HFFc6 (cell line): ENCODE measurements around the gene FAP. TPM values are rescaled to one million over a fixed set of nuclear protein-coding genes. Genes with fewer than 3 reads are reported as not detected.

Experiments used
- DNase-seq: peaks from one replicate; pipeline ENCODE4 v3.0.0-alpha.2; 2018
- H3K27ac Mint-ChIP-seq: 2 replicates; pipeline ENCODE4 v1.8.0; 2020; ENCODE audit warnings: mild to moderate bottlenecking, mixed read lengths
- H3K27me3 Mint-ChIP-seq: 2 replicates; pipeline ENCODE4 v1.8.0; 2021; ENCODE audit warnings: mild to moderate bottlenecking, moderate library complexity, mixed read lengths; ENCODE audit not compliant: insufficient read depth
- H3K36me3 Mint-ChIP-seq: 2 replicates; pipeline ENCODE4 v1.8.0; 2021; ENCODE audit warnings: low read depth, mixed read lengths
- H3K4me1 Mint-ChIP-seq: 2 replicates; pipeline ENCODE4 v1.8.0; 2020; ENCODE audit warnings: low read depth, mixed read lengths
- H3K4me3 Mint-ChIP-seq: 2 replicates; pipeline ENCODE4 v1.8.0; 2020; ENCODE audit warnings: mild to moderate bottlenecking, moderate library complexity, mixed read lengths
- H3K9me3 Mint-ChIP-seq: 2 replicates; pipeline ENCODE4 v1.8.0; 2020; ENCODE audit warnings: mild to moderate bottlenecking, mixed read lengths
- total RNA-seq, 6 experiments: library from RNA; stranded (reverse); fragmentation: NEBNext Ultra II Directional; extraction: Animal tissue kit (Norgen Biotek cat#: 25700); gene quantifications; 2 replicates in 1 of 6; 3 replicates in 5 of 6; pipeline ENCODE4 v1.2.3, GENCODE V29; 2021
- TF ChIP-seq, protein P1 (sequence below): fragments of 200-600 bp; sonication (generic); IDR thresholded peaks from 2 replicates; pipeline ENCODE4 v1.5.0; 2021; ENCODE audit warnings: antibody characterized with exemption, mild to moderate bottlenecking

Gene FAP
- total RNA-seq, 6 experiments from 2014 or later = 62.6 to 101 (median 67.0) TPM

DNA sequence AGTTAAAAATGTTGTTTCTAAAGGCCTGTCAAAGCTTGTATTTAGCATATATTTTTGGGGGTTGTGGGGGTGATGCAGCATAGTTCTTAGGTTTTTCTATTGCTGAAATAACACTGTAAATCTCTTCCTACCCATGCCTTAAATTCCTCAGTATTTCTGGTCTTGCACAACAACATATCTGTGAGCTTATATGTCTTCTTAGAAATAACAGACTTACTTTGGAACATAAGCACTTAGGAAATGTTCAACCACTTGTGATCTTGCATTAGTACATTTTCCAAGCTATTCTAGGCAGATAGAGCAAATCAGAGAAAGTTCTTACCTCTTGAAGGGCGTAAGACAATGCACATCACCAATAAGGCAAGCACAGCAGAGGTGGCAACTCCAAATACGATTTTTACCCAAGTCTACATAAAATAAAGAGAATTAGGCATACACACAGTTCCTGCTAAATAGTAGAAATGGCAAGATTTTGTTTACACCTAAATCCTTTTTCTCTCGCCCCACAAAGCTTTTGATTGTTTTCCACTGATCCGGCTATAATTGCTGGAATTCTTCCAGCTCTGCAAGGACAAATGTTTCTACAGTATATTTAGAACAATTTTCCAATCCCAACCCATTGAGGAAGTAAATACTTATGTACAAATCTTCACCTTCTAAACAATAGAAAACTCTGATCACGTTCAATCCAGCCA is 512 bp downstream of the FAP start:
- Mint-ChIP-seq H3K27me3 (no peaks in the 10 kb centered on the region; the same call in 1 of the 2 replicates), H3K9me3 (no peaks in the 10 kb centered on the region), H3K27ac (peak overlapping the region; percentile 97), H3K36me3 (peaks cover 50% of the 10 kb centered on the region), H3K4me3 (peak overlapping the region; percentile 94), H3K4me1 (peaks cover 79% of the 10 kb centered on the region)
- peak; percentile 64 for DNase-seq
- TF ChIP-seq, protein P1, sequence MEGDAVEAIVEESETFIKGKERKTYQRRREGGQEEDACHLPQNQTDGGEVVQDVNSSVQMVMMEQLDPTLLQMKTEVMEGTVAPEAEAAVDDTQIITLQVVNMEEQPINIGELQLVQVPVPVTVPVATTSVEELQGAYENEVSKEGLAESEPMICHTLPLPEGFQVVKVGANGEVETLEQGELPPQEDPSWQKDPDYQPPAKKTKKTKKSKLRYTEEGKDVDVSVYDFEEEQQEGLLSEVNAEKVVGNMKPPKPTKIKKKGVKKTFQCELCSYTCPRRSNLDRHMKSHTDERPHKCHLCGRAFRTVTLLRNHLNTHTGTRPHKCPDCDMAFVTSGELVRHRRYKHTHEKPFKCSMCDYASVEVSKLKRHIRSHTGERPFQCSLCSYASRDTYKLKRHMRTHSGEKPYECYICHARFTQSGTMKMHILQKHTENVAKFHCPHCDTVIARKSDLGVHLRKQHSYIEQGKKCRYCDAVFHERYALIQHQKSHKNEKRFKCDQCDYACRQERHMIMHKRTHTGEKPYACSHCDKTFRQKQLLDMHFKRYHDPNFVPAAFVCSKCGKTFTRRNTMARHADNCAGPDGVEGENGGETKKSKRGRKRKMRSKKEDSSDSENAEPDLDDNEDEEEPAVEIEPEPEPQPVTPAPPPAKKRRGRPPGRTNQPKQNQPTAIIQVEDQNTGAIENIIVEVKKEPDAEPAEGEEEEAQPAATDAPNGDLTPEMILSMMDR = no peak

DNA sequence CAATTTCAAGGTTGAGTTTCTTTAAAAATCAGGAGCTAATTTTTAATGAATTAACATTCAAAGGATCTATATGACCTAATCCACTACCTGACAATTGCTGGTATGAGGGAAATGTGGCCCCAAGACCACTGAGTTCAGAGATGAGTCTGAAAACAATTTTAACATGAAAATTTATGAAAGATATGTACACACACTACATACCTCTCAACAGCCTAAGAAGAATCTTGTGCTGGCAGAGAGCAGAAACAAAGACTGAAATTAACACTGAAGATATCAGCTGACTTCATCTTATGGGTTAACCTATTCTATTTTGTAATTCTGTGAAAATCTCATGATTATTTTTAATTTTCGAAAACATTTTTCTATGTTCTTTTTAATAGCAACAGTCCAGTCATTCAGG is 1.7 kb downstream of the FAP start:
- Mint-ChIP-seq H3K4me1 (peaks cover 74% of the 10 kb centered on the region), H3K36me3 (peaks cover 58% of the 10 kb centered on the region), H3K4me3 (peak overlapping the region; percentile 94), H3K9me3 (peaks cover under 1% of the 10 kb centered on the region; the same call in 1 of the 2 replicates), H3K27me3 (no peaks in the 10 kb centered on the region; the same call in 1 of the 2 replicates), H3K27ac (peak overlapping the region; percentile 97)
- TF ChIP-seq, protein P1 = no peak
- DNase-seq = no peak

DNA sequence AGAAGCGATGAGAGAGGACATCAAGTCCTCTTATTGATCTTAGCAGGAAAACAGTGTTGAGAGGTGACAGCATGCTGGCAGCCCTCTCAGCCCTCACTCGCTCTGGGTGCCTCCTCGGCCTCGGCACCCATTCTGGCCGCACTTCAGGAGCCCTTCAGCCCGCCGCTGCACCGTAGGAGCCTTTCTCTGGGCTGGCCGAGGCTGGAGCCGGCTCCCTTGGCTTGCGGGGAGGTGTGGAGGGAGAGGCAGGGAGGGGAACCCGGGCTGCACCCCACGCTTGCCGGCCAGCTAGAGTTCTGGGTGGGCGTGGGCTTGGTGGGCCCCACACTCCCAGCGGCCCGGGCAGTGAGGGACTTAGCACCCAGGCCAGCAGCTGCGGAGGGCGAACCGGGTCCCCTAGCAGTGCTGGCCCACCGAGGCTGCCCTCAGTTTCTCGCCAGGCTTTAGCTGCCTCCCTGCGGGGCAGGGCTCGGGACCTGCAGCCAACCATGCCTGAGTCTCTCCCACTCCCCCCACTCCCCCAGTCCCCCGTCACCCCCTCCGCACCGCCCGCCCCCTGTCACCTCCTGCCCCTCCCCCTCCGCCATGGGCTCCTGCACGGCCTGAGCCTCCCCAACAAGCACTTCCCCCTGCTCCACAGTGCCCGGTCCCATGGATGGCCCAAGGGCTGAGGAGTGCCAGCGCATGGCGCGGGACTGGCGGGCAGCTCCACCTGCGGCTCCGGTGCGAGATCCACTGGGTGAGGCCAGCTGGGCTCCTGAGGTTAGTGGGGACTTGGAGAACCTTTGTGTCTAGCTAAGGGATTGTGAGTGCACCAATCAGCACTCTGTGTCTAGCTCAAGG is 8.4 kb downstream of the FAP start:
- Mint-ChIP-seq H3K4me1 (peaks cover 64% of the 10 kb centered on the region), H3K9me3 (peaks cover 14% of the 10 kb centered on the region), H3K27ac (no peak overlapping the region; the same call in 1 of the 2 replicates), H3K36me3 (peaks cover 63% of the 10 kb centered on the region), H3K27me3 (no peaks in the 10 kb centered on the region; the same call in 1 of the 2 replicates), H3K4me3 (no peak overlapping the region)
- DNase-seq = no peak
- TF ChIP-seq, protein P1 = no peak

DNA sequence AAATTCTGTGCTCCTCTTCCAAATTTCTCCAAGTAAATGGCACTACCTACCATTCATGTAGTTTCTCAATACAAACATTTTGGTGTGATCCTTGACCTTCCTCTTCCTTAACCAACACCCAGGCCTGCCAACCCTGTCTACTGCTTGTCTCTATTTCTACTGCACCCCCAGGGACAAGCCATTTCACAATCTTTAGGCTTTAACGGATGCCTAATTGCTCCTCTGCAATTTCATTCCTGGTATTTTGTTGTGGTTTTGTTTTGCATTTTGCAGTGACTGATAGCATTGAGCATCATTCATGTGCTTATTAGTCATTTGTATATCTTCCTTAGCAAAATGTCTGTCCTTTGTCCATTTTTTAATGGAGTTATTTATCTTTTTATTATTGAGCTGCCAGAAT is 10.0 kb downstream of the FAP start:
- TF ChIP-seq, protein P1 = no peak
- H3K4me1 Mint-ChIP-seq = peaks cover 55% of the 10 kb centered on the region
- peak; percentile 86 for DNase-seq
- peaks cover 14% of the 10 kb centered on the region for H3K9me3 Mint-ChIP-seq
- H3K4me3 Mint-ChIP-seq = peak overlapping the region; percentile 66
- peaks cover 50% of the 10 kb centered on the region for H3K36me3 Mint-ChIP-seq
- H3K27ac Mint-ChIP-seq = peak overlapping the region; percentile 81
- no peaks in the 10 kb centered on the region; the same call in 1 of the 2 replicates for H3K27me3 Mint-ChIP-seq

DNA sequence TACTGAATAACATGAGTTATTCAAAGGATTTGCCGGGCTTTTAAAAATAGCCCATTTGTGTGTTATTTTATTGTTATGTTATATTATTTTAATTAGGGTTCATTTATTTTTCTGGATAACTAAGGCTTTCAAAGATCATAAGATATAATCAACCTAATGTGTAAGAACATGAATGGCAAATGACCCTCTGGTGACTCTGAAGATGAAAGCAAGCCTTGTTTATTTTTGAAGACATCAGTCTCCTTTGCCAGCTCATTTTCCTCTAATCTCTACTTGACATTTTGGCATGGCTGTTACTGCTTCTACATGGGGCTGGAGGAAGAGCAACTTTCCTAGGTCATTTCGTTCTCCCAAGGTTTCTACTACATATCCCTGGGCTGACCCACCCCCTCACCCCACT is 10.6 kb downstream of the FAP start:
- Mint-ChIP-seq H3K4me1 (peaks cover 60% of the 10 kb centered on the region), H3K36me3 (peaks cover 49% of the 10 kb centered on the region), H3K4me3 (peak overlapping the region; percentile 66), H3K9me3 (peaks cover 14% of the 10 kb centered on the region), H3K27me3 (no peaks in the 10 kb centered on the region), H3K27ac (peak overlapping the region; percentile 81)
- TF ChIP-seq, protein P1 = no peak
- no peak for DNase-seq
